ENCODE measurements around the gene TSPEAR.
"Not testable (repeated sequence)": the region's sequence is repeated elsewhere in the genome, so short reads cannot be mapped to it uniquely, and the experiment has no call there.

Gene TSPEAR

DNA sequence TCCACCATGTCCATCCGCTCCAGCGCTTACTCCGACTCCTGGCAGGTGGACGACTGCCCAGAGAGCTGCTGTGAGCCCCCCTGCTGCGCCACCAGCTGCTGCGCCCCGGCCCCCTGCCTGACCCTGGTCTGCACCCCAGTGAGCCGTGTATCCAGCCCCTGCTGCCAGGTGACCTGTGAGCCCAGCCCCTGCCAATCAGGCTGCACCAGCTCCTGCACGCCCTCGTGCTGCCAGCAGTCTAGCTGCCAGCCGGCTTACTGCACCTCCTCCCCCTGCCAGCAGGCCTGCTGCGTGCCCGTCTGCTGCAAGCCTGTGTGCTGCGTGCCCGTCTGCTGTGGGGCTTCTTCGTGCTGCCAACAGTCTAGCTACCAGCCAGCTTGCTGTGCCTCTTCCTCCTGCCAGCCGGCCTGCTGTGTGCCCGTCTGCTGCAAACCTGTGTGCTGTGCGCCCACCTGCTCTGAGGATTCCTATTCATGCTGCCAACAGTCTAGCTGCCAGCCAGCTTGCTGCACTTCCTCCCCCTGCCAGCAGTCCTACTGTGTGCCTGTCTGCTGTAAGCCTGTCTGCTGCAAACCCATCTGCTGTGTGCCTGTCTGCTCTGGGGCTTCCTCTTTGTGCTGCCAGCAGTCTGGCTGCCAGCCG is 84.1 kb downstream of the TSPEAR start:
- not testable (repeated sequence) for DNase-seq

DNA sequence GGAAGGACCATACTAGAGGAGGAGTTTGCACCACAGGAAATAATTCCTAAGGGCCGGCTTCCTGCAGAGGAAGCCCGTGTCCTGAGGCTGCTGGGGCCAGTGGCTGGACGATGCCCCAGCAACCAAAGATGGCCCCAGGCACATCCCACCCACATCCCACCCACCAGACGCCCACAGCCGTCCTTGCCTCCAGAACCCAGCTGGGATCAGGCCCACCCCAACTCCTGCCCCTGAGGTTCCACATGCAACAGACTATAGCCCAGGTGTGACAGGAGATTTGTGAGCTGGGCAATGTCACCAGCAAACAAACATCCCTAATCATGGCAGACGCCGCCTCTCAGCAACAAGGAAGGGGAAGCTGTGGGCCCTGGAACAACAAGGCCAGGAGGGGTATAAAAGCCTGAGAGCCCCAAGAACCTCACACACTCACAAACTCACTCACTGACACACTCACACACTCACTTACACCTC is 84.7 kb downstream of the TSPEAR start, which contains the start of gene KRTAP10-9:
KRTAP10-9 (plus strand) TSS at position 421 of the 471 bp plus-strand sequence. CDS start 79 bp downstream, outside the sequence.
- no peak for DNase-seq

DNA sequence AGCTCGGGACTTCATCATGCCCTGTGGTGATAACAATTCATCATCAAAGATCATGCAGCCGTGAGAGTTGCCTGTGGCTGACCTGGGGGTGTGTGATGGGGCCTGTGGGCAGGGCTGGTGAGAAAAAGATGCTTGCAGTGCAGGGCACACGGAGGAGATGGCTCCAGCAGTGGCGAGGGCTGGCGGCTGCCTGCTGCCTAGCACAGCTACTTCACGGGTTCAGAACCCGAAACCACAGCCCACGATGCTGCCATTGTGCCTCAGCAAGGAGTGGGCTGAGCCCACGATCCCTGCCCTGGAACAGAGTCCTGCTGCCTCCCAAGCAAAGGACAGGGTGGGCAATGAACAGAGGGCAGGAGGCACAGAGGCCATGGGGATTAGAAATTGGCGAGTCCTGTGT is 85.1 kb downstream of the TSPEAR start:
- no peak for DNase-seq

DNA sequence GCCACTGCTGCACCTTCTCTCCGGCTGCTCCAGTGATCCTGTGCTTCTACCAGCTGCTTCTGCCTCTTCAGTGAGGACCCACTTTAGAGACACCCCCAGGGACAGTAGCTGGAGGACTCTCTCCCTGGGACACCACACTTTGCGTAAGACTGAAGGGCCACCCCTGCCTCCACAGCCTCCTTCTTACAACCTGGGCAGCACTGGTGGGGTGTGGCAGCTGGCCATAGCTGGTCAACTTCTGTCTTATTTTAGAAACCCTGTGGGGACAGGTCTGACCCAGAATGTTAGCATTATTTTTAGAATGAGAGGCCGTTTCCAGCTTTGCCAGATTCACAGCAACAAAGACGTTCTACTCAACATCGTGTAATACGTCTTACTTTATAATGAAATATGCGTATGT is 85.6 kb downstream of the TSPEAR start:
- DNase-seq, result no peak

DNA sequence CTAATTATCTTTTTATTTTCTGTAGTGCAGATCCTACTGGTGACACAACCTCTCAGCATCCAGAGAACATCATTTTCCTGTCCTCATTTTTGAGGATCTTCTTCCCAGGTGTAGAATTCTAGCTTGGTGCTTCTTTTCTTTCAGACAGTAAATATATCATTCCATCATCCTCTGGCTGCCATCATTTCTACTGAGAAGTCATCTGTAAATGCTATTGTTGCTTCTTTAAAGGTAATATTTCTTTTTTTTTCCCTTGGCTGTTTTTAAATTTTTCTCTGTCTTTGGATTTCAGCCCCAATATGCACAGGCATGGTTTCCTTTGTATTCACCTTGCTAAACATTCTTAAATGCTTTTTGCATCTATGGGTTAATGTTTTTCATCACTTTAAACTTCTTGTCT is 87.8 kb downstream of the TSPEAR start:
- DNase-seq, result no peak

DNA sequence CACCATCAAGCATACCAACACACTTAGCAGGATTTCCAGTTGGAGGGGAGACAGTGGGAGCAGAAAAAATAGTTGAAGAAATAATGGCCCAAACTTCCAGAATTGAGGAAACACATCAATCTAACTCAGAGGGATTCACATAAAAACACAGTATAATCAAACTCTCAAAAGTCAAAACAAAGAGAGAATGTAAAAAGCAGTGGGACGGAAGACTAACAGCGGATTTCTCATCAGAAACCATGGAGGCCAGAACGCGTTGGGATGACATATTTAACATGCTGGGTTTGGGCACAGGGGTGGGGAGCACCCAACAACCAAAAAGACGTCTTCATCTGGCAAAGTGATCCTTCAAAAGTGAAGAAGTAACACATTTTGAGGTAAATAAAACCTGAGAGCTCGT is 91.5 kb downstream of the TSPEAR start:
- DNase-seq, result no peak

DNA sequence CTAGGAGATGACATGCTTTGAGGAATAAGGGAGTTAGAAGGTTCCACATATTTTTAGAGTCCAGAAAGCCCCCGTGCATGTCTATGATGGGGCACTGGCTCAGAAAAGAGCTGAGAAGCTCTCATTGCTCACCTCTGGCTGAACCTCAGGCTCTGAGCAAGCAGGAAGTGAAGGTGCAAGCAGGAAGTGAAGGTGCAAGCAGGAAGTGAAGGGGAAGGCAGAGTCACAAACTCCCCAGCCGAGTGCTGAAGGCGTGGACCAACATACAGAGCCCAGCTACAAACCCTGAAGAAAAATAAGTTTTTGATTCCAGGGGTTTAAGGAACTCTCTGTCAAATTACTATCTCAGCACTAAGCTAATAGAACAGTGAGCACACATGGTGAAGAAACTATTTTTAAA is 92.5 kb downstream of the TSPEAR start:
- DNase-seq, result no peak

DNA sequence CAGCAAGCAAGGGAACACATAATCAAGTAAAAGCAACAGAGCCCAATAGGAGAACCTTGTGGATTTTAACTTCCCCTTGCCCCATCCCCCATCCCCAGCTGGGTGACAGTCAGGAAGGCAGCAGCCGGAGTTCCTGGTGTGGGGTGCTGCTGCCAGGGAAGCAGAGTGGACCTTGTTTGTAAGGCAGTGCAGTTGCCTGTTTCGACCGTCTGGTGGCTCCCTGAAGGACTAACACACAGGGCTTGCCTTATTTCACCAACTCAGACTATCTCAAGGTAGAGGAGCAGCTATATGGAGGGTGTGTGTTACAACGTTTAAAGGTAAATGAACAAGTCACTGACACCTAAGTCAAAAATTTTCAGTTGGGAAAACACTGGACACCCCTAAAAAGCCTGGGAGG is 92.9 kb downstream of the TSPEAR start:
- DNase-seq, result no peak

DNA sequence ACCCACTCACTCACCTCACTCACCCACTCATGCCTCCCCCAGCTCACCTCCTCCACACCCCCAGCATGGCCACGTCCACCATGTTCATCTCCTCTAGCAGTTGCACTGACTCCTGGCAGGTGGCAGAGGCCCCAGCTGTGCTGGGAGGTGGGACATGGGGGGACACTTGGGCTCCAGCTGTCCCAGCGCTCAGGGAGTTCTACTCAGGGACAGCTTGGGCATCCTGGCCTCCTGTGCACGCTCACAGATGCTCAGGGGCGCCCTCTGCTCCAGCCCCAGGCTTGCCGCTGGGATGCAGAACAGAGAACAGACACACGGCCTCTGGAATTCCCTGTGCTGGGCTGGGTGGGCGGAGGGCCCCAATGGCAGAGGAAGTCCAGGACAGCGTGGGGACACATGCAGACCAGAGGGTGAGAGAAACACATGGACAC is 94.3 kb downstream of the TSPEAR start:
- no peak for DNase-seq

DNA sequence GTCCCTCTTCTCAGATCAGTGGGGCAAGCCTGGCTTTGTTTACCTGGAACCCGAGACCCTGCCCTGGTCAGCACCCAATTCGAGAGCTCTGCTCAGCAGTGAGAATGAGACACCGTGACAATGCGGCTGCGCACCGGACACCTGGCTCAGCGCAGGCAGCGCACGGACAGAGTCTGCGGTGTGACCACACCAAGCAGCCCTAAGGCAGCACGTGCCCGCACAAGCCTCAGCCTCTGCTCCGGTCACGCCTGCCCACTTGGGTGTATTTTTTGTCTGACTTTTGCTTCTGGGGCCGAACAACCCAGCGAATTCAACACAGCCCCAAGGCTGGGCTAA is 94.8 kb downstream of the TSPEAR start:
- no peak for DNase-seq

DNA sequence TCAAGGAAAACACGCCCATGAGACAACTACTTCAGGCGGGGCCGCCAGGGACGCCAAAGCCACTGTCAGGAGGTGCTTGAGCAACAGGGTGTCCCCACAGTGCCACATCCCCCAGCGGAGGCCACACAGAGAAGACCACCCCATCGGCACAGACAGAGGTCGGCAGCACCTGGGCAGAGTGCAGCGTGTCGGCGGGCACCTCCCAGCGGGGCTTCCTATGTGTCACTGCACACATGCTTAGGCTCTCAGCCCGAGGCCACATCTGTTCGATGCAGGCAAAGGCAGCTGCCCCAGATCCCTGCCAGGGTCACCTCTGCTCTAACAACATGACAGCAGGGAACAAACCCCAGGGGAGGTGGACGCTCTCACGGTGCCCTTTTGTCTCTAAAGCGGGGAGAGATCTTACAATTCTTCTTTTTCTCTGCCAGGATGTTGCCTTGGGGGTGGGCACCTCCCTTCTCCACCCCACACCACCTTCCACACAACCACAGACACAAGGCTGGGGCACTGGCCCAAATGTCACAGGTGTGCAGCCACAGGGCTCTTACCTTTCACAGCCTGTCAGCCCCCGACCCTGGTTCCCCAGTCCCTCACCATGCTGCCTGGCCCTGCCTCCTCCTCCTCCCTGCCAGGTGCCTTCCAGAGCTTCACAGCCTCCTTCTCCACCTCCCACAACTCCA is 95.3 kb downstream of the TSPEAR start:
- DNase-seq, result no peak

DNA sequence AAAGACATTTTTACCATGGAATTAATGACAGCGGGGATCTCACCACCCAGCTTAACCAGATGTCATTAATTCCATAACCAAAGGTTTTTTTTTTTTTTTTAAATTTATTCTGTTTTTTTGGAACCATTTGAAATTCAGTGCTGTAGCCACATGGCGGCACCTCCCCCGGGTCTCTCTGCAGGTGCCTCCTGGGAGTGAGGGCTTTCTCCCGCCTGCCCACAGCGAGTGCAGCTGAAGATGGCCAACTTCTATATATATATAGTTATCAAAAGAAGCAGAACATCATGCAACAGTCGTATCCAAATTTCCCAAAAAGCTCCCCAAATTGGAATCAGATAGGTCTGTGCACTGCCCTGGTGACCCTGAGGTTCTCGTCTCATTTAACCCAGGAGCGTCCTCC is 95.9 kb downstream of the TSPEAR start:
- no peak for DNase-seq

DNA sequence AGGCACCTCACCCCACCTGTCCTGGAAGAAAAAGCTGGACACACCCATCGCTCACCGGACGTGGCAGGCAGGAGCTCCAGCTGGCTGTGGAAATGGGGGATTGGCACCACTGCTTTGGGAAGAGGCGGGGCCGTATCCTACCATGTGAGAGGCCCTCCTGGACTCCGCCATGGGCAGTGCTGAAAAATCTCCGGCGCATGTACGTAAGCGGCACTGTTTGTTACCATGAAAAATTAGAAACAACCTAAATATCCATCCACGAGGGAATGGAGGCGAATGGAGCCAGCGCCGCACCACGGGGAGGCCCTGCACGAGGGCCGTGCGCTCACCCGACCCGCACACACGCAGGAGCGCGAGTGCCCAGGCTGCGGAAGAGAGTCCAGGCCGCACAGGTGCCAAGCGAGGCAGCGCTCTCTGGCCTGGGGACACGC is 96.4 kb downstream of the TSPEAR start:
- no peak for DNase-seq

DNA sequence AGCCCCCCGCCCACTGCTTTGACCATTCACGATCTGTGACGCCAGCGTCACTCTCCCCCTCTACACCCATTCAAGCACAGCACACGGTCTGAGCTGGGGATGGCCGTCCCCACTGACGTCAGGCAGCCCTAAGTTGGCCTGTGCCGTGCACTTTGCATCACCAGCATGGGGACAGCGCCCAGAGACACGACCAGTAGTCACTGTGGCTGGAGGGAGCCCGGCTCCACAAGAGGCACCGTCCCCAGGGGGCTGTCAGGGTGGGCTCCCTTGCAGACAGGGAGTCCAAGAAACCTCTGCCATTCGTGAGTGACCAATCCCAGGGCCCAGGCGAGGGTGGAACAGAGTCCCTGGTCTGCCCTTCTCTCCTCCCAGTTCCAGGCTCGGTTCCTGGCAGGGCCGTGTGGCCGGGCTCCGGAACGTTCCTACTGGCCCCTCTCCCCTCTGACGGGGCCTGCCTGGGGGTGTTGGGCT is 97.2 kb downstream of the TSPEAR start:
- no peak for DNase-seq

DNA sequence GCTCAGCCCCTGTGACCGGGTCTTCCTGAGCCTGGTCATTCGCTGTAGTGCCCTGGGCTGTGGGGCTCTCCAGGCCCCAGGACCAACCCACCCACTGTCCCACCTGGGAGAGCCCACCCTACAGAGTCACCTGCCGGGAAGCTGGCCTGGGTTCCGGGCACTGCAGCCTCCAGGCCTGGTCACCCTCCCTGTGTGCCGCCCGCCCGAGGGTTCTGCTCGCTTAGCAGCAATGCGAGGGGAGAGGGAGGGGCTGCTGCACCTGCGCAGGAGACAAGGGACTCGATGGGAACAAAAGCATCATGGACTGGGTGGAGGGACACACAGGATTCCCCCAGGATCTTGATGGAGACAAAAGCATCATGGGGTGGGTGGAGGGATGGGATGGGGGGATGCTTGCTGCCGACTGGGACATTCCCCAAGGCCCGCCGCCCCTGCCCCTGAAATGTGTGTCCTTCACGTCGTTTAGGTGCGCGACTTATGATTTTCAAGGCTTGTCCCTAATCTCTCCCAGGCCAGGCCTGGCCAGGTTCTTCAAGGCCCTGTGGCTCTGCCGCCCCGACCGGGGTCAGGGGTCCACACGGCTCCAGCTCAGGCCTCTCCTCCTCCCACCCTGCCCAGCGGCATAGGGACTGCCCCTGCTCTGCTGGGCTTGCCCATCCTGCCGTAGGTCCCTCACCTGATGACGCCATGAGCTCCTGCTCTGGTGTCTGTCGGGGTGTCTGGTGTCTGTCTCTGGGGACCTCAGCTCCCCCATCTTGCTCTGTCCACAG is 97.8 kb downstream of the TSPEAR start:
- DNase-seq, result no peak

DNA sequence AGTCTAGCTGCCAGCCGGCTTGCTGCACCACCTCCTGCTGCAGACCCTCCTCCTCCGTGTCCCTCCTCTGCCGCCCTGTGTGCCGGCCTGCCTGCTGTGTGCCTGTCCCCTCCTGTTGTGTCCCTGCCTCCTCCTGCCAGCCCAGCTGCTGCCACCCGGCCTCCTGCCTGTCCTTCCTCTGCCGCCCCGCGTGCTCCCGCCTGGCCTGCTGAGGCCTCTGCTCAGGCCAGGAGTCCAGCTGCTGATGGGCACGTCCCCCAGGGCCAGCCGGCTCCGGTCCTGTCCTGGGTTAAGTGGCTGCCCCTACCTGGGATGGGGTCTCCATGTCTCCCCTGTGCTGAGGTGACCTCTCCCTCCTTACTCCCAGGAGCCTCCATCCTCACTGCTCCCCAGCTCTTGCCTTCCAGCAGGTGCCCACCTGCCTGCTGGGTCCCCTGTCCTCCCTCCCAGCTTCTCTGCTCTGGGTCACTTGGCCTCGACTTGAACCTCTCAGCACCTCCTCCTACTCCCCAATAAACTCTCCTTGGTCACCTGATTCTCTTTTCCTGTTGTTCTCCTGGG is 98.6 kb downstream of the TSPEAR start:
- no peak for DNase-seq

DNA sequence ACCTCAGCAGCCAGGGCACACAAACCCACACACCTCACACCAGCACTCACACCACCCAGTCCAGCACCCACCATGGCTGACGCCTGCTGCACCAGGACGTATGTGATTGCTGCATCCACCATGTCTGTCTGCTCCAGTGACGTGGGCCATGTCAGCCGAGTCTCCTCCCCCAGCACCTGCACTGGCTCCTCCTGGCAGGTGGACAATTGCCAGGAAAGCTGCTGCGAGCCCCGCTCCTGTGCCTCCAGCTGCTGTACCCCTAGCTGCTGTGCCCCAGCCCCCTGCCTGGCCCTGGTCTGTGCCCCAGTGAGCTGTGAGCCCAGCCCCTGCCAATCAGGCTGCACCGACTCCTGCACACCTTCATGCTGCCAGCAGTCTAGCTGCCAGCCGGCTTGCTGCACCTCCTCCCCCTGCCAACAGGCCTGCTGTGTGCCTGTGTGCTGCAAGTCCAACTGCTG is 99.3 kb downstream of the TSPEAR start, which contains the start of gene KRTAP10-8:
KRTAP10-8 (plus strand) TSS at position 51 of the 458 bp plus-strand sequence; CDS start at position 73, 22 bp downstream.
- DNase-seq, result no peak

DNA sequence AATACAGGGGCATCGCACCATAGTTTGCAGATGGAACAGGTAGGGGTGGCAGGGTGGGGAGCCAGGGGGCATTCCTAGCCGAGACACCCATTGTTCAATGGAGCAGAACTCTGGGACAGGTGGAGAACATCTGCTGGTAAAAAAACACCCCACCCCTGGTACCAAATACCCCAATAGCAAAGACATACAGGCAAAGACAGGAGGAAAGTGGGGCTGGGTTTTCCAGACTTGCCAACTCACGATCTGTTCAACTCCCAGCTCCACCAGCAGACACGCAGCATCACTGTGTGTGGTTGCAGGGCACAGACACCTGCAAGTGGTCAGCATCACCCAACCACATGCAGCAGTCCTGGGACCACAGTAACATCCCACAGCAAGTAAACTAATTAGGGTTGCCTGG is 99.8 kb downstream of the TSPEAR start:
- DNase-seq, result no peak

DNA sequence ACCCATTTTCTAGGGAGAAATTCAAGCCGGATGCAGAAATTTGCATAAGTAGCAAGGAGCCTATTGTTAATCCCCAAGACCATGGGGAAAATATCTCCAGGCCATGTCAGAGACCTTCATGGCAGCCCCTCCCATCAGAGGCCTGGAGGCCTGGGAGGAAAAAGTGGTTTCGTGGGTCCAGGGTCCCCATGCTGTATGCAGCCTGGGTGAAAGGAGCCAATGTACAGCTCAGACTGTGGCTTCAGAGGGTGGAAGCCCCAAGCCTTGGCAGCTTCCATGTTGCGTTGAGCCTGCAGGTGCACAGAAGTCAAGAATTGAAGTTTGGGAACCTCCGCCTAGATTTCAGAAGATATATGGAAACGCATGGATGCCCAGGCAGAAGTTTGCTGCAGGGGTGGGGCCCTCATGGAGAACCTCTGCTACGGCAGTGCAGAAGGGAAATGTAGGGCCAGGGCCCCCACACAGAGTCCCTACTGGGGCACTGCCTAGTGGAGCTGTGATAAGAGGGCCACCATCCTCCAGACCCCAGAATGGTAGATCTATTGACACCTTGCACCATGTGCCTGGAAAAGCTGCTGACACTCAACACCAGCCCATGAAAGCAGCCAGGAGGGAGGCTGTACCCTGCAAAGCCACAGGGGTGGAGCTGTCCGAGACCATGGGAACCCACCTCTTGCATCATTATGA is 101.1 kb downstream of the TSPEAR start:
- DNase-seq, result not testable (repeated sequence)

DNA sequence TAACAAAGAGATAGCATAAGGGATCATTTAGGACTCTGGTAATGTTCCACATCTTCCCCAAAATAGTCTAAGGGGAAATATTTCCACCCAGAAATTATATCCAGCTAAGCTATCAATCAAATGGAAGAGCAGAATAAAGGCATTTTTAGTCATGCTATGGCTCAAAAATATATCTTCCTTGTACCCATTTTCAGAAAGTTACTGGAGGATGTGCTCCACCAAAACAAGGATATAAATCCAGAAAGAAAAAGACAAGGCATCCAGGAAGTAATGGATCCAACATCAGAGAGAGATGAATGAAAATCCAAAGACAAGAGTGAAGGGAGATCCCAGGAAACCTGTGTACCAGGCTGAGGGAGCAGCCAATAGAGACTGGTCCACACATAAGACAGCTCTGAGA is 102.2 kb downstream of the TSPEAR start:
- DNase-seq, result no peak

DNA sequence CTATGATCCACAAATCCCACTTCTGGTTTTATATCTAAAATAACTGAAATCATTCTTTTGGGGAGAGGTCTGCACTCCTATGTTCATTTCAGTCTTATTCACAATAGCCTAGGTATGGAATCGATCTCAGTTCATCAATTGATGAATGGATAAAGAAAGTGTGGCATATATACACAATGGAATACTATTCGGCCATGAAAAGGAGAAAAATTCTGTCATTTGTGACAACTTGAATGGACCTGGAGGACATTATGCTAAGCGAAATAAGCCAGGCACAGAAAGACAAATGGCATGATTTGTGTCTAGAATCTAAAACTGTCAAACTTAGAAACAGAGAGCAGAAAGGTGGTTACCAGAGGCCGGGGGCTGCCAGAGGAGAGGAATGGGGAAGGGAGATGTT is 104.9 kb downstream of the TSPEAR start:
- DNase-seq, result no peak

DNA sequence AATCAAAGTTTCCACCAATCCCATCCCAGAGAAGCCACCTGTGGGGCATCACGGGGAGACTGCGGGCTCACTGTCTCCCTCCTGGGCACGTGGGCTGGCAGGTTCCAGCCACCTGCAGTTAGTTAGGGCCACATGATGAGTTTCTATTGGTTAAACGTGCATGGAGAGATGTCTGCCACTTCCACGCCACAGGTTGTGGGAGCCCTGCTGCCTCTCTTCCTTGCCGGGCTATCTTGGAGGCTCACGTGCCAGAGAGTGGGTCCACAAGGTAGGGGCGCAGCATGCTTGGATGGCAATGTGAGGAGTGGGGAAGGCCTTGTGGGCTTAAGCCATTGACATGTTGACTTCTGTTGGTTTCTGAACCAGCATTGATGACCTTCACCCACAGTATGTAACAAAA is 107.5 kb downstream of the TSPEAR start:
- DNase-seq, result no peak

Measured in right kidney (tissue), 1 donor.